Activated naive CD8-positive, alpha-beta T cell (primary cell): Measurements from ENCODE around the gene PEAK3.
A peak's percentile ranks its signal among the peaks of the same experiment; 100 is the strongest.
"Not testable (repeated sequence)": the region's sequence is repeated elsewhere in the genome, so short reads cannot be mapped to it uniquely, and the experiment has no call there.

ENCODE experiments used
- H3K27ac Mint-ChIP-seq: one replicate; pipeline ENCODE4 v1.8.0; 2021; ENCODE audit warnings: mixed read lengths
- H3K27me3 Mint-ChIP-seq: one replicate; pipeline ENCODE4 v1.8.0; 2021; ENCODE audit warnings: mixed read lengths
- H3K36me3 Mint-ChIP-seq: one replicate; pipeline ENCODE4 v1.8.0; 2021; ENCODE audit warnings: mixed read lengths
- H3K4me1 Mint-ChIP-seq: one replicate; pipeline ENCODE4 v1.8.0; 2021; ENCODE audit warnings: low read depth, mixed read lengths
- H3K4me3 Mint-ChIP-seq: one replicate; pipeline ENCODE4 v1.8.0; 2021; ENCODE audit warnings: mild to moderate bottlenecking, mixed read lengths
- H3K9me3 Mint-ChIP-seq: one replicate; pipeline ENCODE4 v1.8.0; 2021; ENCODE audit warnings: low read depth, mixed read lengths

The PEAK3 gene

GRCh38 chr19:2286402-2287140 is 4.6 kb upstream of the PEAK3 start:
- Mint-ChIP-seq H3K4me3 (no peak overlapping the region), H3K36me3 (no peaks in the 10 kb centered on the region), H3K4me1 (peaks cover 24% of the 10 kb centered on the region), H3K27ac (no peak overlapping the region), H3K27me3 (no peaks in the 10 kb centered on the region), H3K9me3 (no peaks in the 10 kb centered on the region)

- no peaks in the 10 kb centered on the region for H3K27me3 Mint-ChIP-seq
- H3K9me3 Mint-ChIP-seq = no peaks in the 10 kb centered on the region
- H3K4me3 Mint-ChIP-seq = no peak overlapping the region
- H3K4me1 Mint-ChIP-seq = peaks cover 14% of the 10 kb centered on the region
- H3K36me3 Mint-ChIP-seq = no peaks in the 10 kb centered on the region
- H3K27ac Mint-ChIP-seq = no peak overlapping the region
Measured at GRCh38 chr19:2283835-2284507, 2.0 kb upstream of the PEAK3 start.

- H3K27me3 Mint-ChIP-seq = no peaks in the 10 kb centered on the region
- H3K4me1 Mint-ChIP-seq = peaks cover 7% of the 10 kb centered on the region
- H3K4me3 Mint-ChIP-seq = peak overlapping the region; percentile 57
- H3K9me3 Mint-ChIP-seq = no peaks in the 10 kb centered on the region
- H3K36me3 Mint-ChIP-seq = no peaks in the 10 kb centered on the region
- H3K27ac Mint-ChIP-seq = peak overlapping the region; percentile 6
Measured at GRCh38 chr19:2282862-2283237, 875 bp upstream of the PEAK3 start.

GRCh38 chr19:2281265-2282061 is 512 bp downstream of the PEAK3 start:
- not testable (repeated sequence) for H3K27ac Mint-ChIP-seq, H3K36me3 Mint-ChIP-seq, H3K27me3 Mint-ChIP-seq, H3K4me1 Mint-ChIP-seq, H3K9me3 Mint-ChIP-seq, H3K4me3 Mint-ChIP-seq

GRCh38 chr19:2280633-2281264 is 1.2 kb downstream of the PEAK3 start:
- Mint-ChIP-seq H3K36me3 (no peaks in the 10 kb centered on the region), H3K4me3 (no peak overlapping the region), H3K27ac (no peak overlapping the region), H3K27me3 (no peaks in the 10 kb centered on the region), H3K9me3 (no peaks in the 10 kb centered on the region), H3K4me1 (peaks cover 7% of the 10 kb centered on the region)

- Mint-ChIP-seq H3K4me1 (peaks cover 20% of the 10 kb centered on the region), H3K4me3 (no peak overlapping the region), H3K27ac (no peak overlapping the region), H3K27me3 (no peaks in the 10 kb centered on the region), H3K36me3 (no peaks in the 10 kb centered on the region), H3K9me3 (no peaks in the 10 kb centered on the region)
Measured at GRCh38 chr19:2278459-2279158, 3.4 kb downstream of the PEAK3 start.

- Mint-ChIP-seq H3K27ac (no peak overlapping the region), H3K4me3 (no peak overlapping the region), H3K9me3 (no peaks in the 10 kb centered on the region), H3K36me3 (no peaks in the 10 kb centered on the region), H3K27me3 (no peaks in the 10 kb centered on the region), H3K4me1 (peaks cover 22% of the 10 kb centered on the region)
Measured at GRCh38 chr19:2277138-2277537, 4.8 kb downstream of the PEAK3 start.

GRCh38 chr19:2276429-2276986 is 5.5 kb downstream of the PEAK3 start:
- Mint-ChIP-seq H3K4me1 (peaks cover 24% of the 10 kb centered on the region), H3K27me3 (no peaks in the 10 kb centered on the region), H3K4me3 (no peak overlapping the region), H3K27ac (no peak overlapping the region), H3K9me3 (no peaks in the 10 kb centered on the region), H3K36me3 (no peaks in the 10 kb centered on the region)

- H3K9me3 Mint-ChIP-seq = no peaks in the 10 kb centered on the region
- H3K27ac Mint-ChIP-seq = no peak overlapping the region
- no peak overlapping the region for H3K4me3 Mint-ChIP-seq
- no peaks in the 10 kb centered on the region for H3K36me3 Mint-ChIP-seq
- peaks cover 25% of the 10 kb centered on the region for H3K4me1 Mint-ChIP-seq
- H3K27me3 Mint-ChIP-seq = no peaks in the 10 kb centered on the region
Measured at GRCh38 chr19:2275588-2276428, 6.2 kb downstream of the PEAK3 start.

- Mint-ChIP-seq H3K27me3 (no peaks in the 10 kb centered on the region), H3K36me3 (no peaks in the 10 kb centered on the region), H3K4me3 (peak overlapping the region; percentile 46), H3K27ac (peak overlapping the region; percentile 54), H3K9me3 (no peaks in the 10 kb centered on the region), H3K4me1 (peaks cover 25% of the 10 kb centered on the region)
Measured at GRCh38 chr19:2274931-2275535, 6.9 kb downstream of the PEAK3 start.

GRCh38 chr19:2274185-2274711 is 7.7 kb downstream of the PEAK3 start:
- peak overlapping the region; percentile 82 for H3K4me3 Mint-ChIP-seq
- H3K27ac Mint-ChIP-seq = peak overlapping the region; percentile 80
- H3K4me1 Mint-ChIP-seq = peaks cover 25% of the 10 kb centered on the region
- no peaks in the 10 kb centered on the region for H3K27me3 Mint-ChIP-seq
- no peaks in the 10 kb centered on the region for H3K36me3 Mint-ChIP-seq
- H3K9me3 Mint-ChIP-seq = no peaks in the 10 kb centered on the region

- H3K27ac Mint-ChIP-seq = peak overlapping the region; percentile 80
- no peaks in the 10 kb centered on the region for H3K36me3 Mint-ChIP-seq
- no peaks in the 10 kb centered on the region for H3K27me3 Mint-ChIP-seq
- H3K4me3 Mint-ChIP-seq = peak overlapping the region; percentile 82
- no peaks in the 10 kb centered on the region for H3K9me3 Mint-ChIP-seq
- peaks cover 26% of the 10 kb centered on the region for H3K4me1 Mint-ChIP-seq
Measured at GRCh38 chr19:2273356-2274184, 8.4 kb downstream of the PEAK3 start.
